BLaER1 treated with 17β-estradiol and CSF1 and Interleukin-3, amounts not matched to agents 10 nM and 100 nM (cell line): ENCODE data around the gene ADGRG3.
"Not testable (repeated sequence)": the region's sequence is repeated elsewhere in the genome, so short reads cannot be mapped to it uniquely, and the experiment has no call there.

Experiments used
- H3K27ac ChIP-seq, 11 experiments: shearing (Covaris generic); formaldehyde crosslinking; 2 replicates each; pipeline ENCODE4 v1.8.1; 2022
- H3K27me3 ChIP-seq, 11 experiments: shearing (Covaris generic); formaldehyde crosslinking; 2 replicates each; pipeline ENCODE4 v1.8.1; 2022
- H3K36me3 ChIP-seq, 11 experiments: shearing (Covaris generic); formaldehyde crosslinking; 2 replicates each; pipeline ENCODE4 v1.8.1; 2022
- H3K4me1 ChIP-seq, 10 experiments: shearing (Covaris generic); formaldehyde crosslinking; 2 replicates each; pipeline ENCODE4 v1.8.1; 2022
- H3K4me2 ChIP-seq, 11 experiments: shearing (Covaris generic); formaldehyde crosslinking; 2 replicates each; pipeline ENCODE4 v1.8.1; 2022
- H3K4me3 ChIP-seq, 10 experiments: shearing (Covaris generic); formaldehyde crosslinking; 2 replicates each; pipeline ENCODE4 v1.8.1; 2022
- H3K9ac ChIP-seq, 11 experiments: shearing (Covaris generic); formaldehyde crosslinking; 2 replicates each; pipeline ENCODE4 v1.8.1; 2022
- H3K9me3 ChIP-seq, 11 experiments: shearing (Covaris generic); formaldehyde crosslinking; replicated peaks in 1 of 11; 2 replicates each; pipeline ENCODE4 v1.8.1; 2022
- H4K20me1 ChIP-seq, 11 experiments: shearing (Covaris generic); formaldehyde crosslinking; 2 replicates each; pipeline ENCODE4 v1.8.1; 2022
- Cebpa-rat ChIP-seq, 11 experiments: shearing (Covaris generic); IDR thresholded peaks; 2 replicates each; pipeline ENCODE4 v1.8.1; 2022

ADGRG3 gene

GRCh38 chr16:57723170-57723569 lies 55.1 kb downstream of the ADGRG3 start:
- H3K27me3 ChIP-seq: no peaks in the 10 kb centered on the region
- TF ChIP-seq Cebpa-rat (IDR thresholded peaks at IDR 0.05): no peak
- no peak overlapping the region for H3K9ac ChIP-seq
- H3K27ac ChIP-seq: peak overlapping the region in 3 of 11 experiments; percentile 57 to 59 (median 59); a peak in 2 of 22 replicates
- H3K4me2 ChIP-seq: no peak overlapping the region
- no peaks in the 10 kb centered on the region for H3K9me3 ChIP-seq
- no peaks in the 10 kb centered on the region for H3K36me3 ChIP-seq
- H3K4me1 ChIP-seq: peaks cover 20 to 64% (median 34%) of the 10 kb centered on the region in 10 experiments
- H4K20me1 ChIP-seq: no peaks in the 10 kb centered on the region
- no peak overlapping the region for H3K4me3 ChIP-seq

GRCh38 chr16:57724531-57724930 lies 56.4 kb downstream of the ADGRG3 start:
- Histone ChIP-seq H3K4me2 (peak overlapping the region in 4 of 11 experiments; percentile 36 to 71 (median 56); a peak in 8 of 22 replicates), H3K9me3 (no peaks in the 10 kb centered on the region), H3K27ac (peak overlapping the region in 4 of 11 experiments; percentile 1 to 44 (median 2); a peak in 3 of 22 replicates), H3K27me3 (no peaks in the 10 kb centered on the region), H3K4me3 (no peak overlapping the region), H3K36me3 (no peaks in the 10 kb centered on the region), H3K4me1 (peaks cover 20 to 55% (median 34%) of the 10 kb centered on the region in 10 experiments), H3K9ac (no peak overlapping the region), H4K20me1 (no peaks in the 10 kb centered on the region)
- no peak for TF ChIP-seq Cebpa-rat (IDR thresholded peaks at IDR 0.05)

- Histone ChIP-seq H3K4me1 (peaks cover 20 to 51% (median 33%) of the 10 kb centered on the region in 10 experiments), H3K27me3 (no peaks in the 10 kb centered on the region), H3K27ac (peak overlapping the region in 6 of 11 experiments; percentile 1 to 44 (median 14); a peak in 5 of 22 replicates), H3K36me3 (no peaks in the 10 kb centered on the region), H3K9ac (no peak overlapping the region), H3K9me3 (no peaks in the 10 kb centered on the region), H3K4me3 (no peak overlapping the region), H4K20me1 (no peaks in the 10 kb centered on the region), H3K4me2 (peak overlapping the region in 5 of 11 experiments; percentile 36 to 71 (median 49); a peak in 11 of 22 replicates)
- TF ChIP-seq Cebpa-rat (IDR thresholded peaks at IDR 0.05): no peak
These were observed 57.0 kb downstream of the ADGRG3 start for GRCh38 chr16:57725151-57725550.

- Histone ChIP-seq H3K4me2 (peak overlapping the region in 5 of 11 experiments; percentile 36 to 71 (median 49); a peak in 10 of 22 replicates), H3K27ac (peak overlapping the region in 4 of 11 experiments; percentile 2 to 34 (median 14); a peak in 3 of 22 replicates), H3K4me3 (no peak overlapping the region), H3K9me3 (no peaks in the 10 kb centered on the region), H3K9ac (no peak overlapping the region), H3K4me1 (peaks cover 20 to 47% (median 31%) of the 10 kb centered on the region in 10 experiments), H3K27me3 (no peaks in the 10 kb centered on the region), H3K36me3 (no peaks in the 10 kb centered on the region), H4K20me1 (no peaks in the 10 kb centered on the region)
- no peak for TF ChIP-seq Cebpa-rat (IDR thresholded peaks at IDR 0.05)
These were observed 57.4 kb downstream of the ADGRG3 start for GRCh38 chr16:57725554-57725953.

- Histone ChIP-seq H3K4me2 (peak overlapping the region in 5 of 11 experiments; percentile 36 to 71 (median 49); a peak in 7 of 22 replicates), H3K4me3 (no peak overlapping the region), H3K4me1 (peaks cover 18 to 43% (median 29%) of the 10 kb centered on the region in 10 experiments), H3K27me3 (no peaks in the 10 kb centered on the region), H3K27ac (no peak overlapping the region), H3K9me3 (no peaks in the 10 kb centered on the region), H3K36me3 (no peaks in the 10 kb centered on the region), H3K9ac (no peak overlapping the region), H4K20me1 (no peaks in the 10 kb centered on the region)
- no peak for TF ChIP-seq Cebpa-rat (IDR thresholded peaks at IDR 0.05)
These were observed 57.9 kb downstream of the ADGRG3 start for GRCh38 chr16:57725976-57726375.

- Histone ChIP-seq H3K36me3 (no peaks in the 10 kb centered on the region), H3K9ac (no peak overlapping the region), H3K4me2 (no peak overlapping the region), H3K4me1 (peaks cover 13 to 40% (median 24%) of the 10 kb centered on the region in 10 experiments), H3K27ac (no peak overlapping the region), H4K20me1 (no peaks in the 10 kb centered on the region), H3K27me3 (no peaks in the 10 kb centered on the region), H3K9me3 (peaks cover 0 to under 1% (median 0%) of the 10 kb centered on the region in 11 experiments; a peak in 2 of 22 replicates), H3K4me3 (no peak overlapping the region)
- TF ChIP-seq Cebpa-rat (IDR thresholded peaks at IDR 0.05): no peak
These were observed 58.4 kb downstream of the ADGRG3 start for GRCh38 chr16:57726433-57726947.

GRCh38 chr16:57727610-57728009 lies 59.5 kb downstream of the ADGRG3 start:
- Histone ChIP-seq H3K9ac (no peak overlapping the region), H3K27me3 (no peaks in the 10 kb centered on the region), H3K4me1 (peaks cover 2 to 39% (median 18%) of the 10 kb centered on the region in 10 experiments; a peak in 16 of 20 replicates), H3K4me3 (no peak overlapping the region), H4K20me1 (no peaks in the 10 kb centered on the region), H3K36me3 (0 out of 22 replicates have a peak, but pooled peaks cover 0 to 2% (median 0%) of the 10 kb centered on the region in 11 experiments), H3K4me2 (no peak overlapping the region), H3K9me3 (peaks cover 3 to 11% (median 4%) of the 10 kb centered on the region in 11 experiments), H3K27ac (no peak overlapping the region)
- no peak for TF ChIP-seq Cebpa-rat (IDR thresholded peaks at IDR 0.05)

- peaks cover 0 to 37% (median 16%) of the 10 kb centered on the region in 10 experiments; a peak in 14 of 20 replicates for H3K4me1 ChIP-seq
- H3K27ac ChIP-seq: no peak overlapping the region
- no peak overlapping the region for H3K9ac ChIP-seq
- H3K4me2 ChIP-seq: no peak overlapping the region
- H4K20me1 ChIP-seq: no peaks in the 10 kb centered on the region
- H3K27me3 ChIP-seq: no peaks in the 10 kb centered on the region
- H3K9me3 ChIP-seq: peaks cover 9 to 21% (median 11%) of the 10 kb centered on the region in 11 experiments
- peaks cover 0 to 8% (median 0%) of the 10 kb centered on the region in 11 experiments; a peak in 1 of 22 replicates for H3K36me3 ChIP-seq
- no peak overlapping the region for H3K4me3 ChIP-seq
- no peak for TF ChIP-seq Cebpa-rat (IDR thresholded peaks at IDR 0.05)
These were observed 60.5 kb downstream of the ADGRG3 start for GRCh38 chr16:57728336-57729181.

- H3K4me1 ChIP-seq: peaks cover under 1 to 43% (median 20%) of the 10 kb centered on the region in 10 experiments; a peak in 19 of 20 replicates
- H4K20me1 ChIP-seq: no peaks in the 10 kb centered on the region
- no peak overlapping the region for H3K9ac ChIP-seq
- H3K4me2 ChIP-seq: no peak overlapping the region
- no peak for TF ChIP-seq Cebpa-rat (IDR thresholded peaks at IDR 0.05)
- H3K27ac ChIP-seq: no peak overlapping the region
- H3K36me3 ChIP-seq: peaks cover 0 to 8% (median 0%) of the 10 kb centered on the region in 11 experiments; a peak in 1 of 22 replicates
- H3K27me3 ChIP-seq: no peaks in the 10 kb centered on the region
- H3K9me3 ChIP-seq: peaks cover 9 to 25% (median 11%) of the 10 kb centered on the region in 11 experiments
- no peak overlapping the region for H3K4me3 ChIP-seq
These were observed 61.0 kb downstream of the ADGRG3 start for GRCh38 chr16:57729182-57729484.

GRCh38 chr16:57729852-57730251 lies 61.7 kb downstream of the ADGRG3 start:
- not testable (repeated sequence) for H3K27me3 ChIP-seq, H3K4me2 ChIP-seq, H4K20me1 ChIP-seq, H3K36me3 ChIP-seq, H3K27ac ChIP-seq, H3K4me3 ChIP-seq, H3K9ac ChIP-seq
- Histone ChIP-seq H3K9me3 (peaks cover 9 to 25% (median 11%) of the 10 kb centered on the region in 11 experiments), H3K4me1 (peaks cover 8 to 42% (median 22%) of the 10 kb centered on the region in 10 experiments)
